ENCODE results near the gene TMEM138. TPM values are rescaled to one million over a fixed set of nuclear protein-coding genes. Genes with fewer than 3 reads are reported as not detected.

TMEM138 gene
- total RNA-seq (10 to 100 TPM; 14.4 to 25.9 (median 17.6) TPM), polyA plus RNA-seq (10 to 100 TPM; 28.0 to 35.3 TPM)
- long read RNA-seq, donor 1, transcript TMEM138-201 (5 exons, 1,848 nt) = major isoform, 5 of 8 reads
- long read RNA-seq, donor 1, partial matches to known transcripts = 0 of 8 reads
- long read RNA-seq, donor 1, other reads (novel, unspliced or antisense) = 2 of 8 reads
- long read RNA-seq, donor 2, transcript TMEM138-201 (5 exons, 1,848 nt) = major isoform, 5 of 6 reads
- long read RNA-seq, donor 2, partial matches to known transcripts = 0 of 6 reads
- long read RNA-seq, donor 2, other reads (novel, unspliced or antisense) = 1 of 6 reads
- long read RNA-seq, donor 3, transcript TMEM138-201 (5 exons, 1,848 nt) = major isoform, 12 of 21 reads
- long read RNA-seq, donor 3, partial matches to known transcripts = 0 of 21 reads
- long read RNA-seq, donor 3, other reads (novel, unspliced or antisense) = 6 of 21 reads

- no peak for TF ChIP-seq CTCF (IDR thresholded peaks at IDR 0.05)
- intact Hi-C loops (cut with DNase I) = loop anchor here in 3 of 10 donors (1.0 to 2.0 kb wide), 3 partner anchors 25 to 29 kb away; partner anchors contain the start of genes DDB1 (in 2 of the 3) and TKFC (in 2 of the 3)
- Histone ChIP-seq H3K4me3 (peak within 1 kb of the TSS; percentile 43 to 89 (median 76)), H3K36me3 (peaks cover 0 to 36% (median 29%) of the 10 kb centered on the region in 9 donors), H3K9me3 (no peaks in the 10 kb centered on the region), H3K27me3 (no peaks in the 10 kb centered on the region), H3K27ac (peak within 1 kb of the TSS; percentile 93 to 100 (median 99)), H3K4me1 (peaks cover 3 to 47% (median 30%) of the 10 kb centered on the region in 9 donors)
- ATAC-seq (peak; percentile 96 to 98 (median 98)), DNase-seq (peak; percentile 90)
- 0% methylated on average over 63 of the region's 63 CpGs for WGBS, 2 donors
Observed at GRCh38 chr11:61361741-61362541, at the start of gene TMEM138, which contains the start of gene CYB561A3. Gene TMEM138 (plus strand): TSS chr11:61362374. CDS start chr11:61364391, 2,017 bp downstream. Gene CYB561A3 (minus strand): TSS chr11:61361882. CDS start chr11:61356713, 5,169 bp downstream.

DNA sequence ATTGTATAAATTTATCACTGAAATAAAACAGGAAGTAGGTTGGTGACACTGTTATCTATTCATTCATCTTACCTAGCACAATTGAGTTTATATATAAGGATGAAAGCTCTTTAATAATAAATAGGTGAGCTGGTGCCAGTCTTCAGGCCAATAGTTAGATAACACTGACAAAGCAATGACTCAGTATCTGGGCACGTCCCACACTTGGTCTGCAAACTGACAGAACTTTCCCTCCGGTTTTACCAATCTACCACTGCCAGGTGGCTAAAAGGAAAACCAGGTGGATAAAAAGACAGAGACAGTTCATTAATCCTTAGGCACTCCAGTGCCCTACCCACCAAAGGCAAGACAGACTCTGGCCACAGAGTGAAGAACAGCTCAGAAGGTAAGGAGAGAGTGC lies 46.9 kb upstream of the TMEM138 start:
- Histone ChIP-seq H3K4me1 (no peaks in the 10 kb centered on the region), H3K36me3 (peaks cover 6 to 100% (median 71%) of the 10 kb centered on the region in 9 donors), H3K4me3 (no peak overlapping the region), H3K27ac (no peak overlapping the region), H3K27me3 (no peaks in the 10 kb centered on the region), H3K9me3 (no peaks in the 10 kb centered on the region)
- 75 to 81% methylated on average over 2 of the region's 2 CpGs for WGBS, 2 donors
- TF ChIP-seq CTCF (IDR thresholded peaks at IDR 0.05) = no peak
- intact Hi-C loops (cut with DNase I) = no loop called here
- no peak for DNase-seq
- no peak for ATAC-seq

GRCh38 chr11:61325649-61326414 lies 36.3 kb upstream of the TMEM138 start:
- Histone ChIP-seq H3K4me1 (peaks cover 0 to 48% (median 26%) of the 10 kb centered on the region in 9 donors), H3K27ac (peak overlapping the region in 1 of 10 donors; percentile 0), H3K27me3 (no peaks in the 10 kb centered on the region), H3K4me3 (no peak overlapping the region), H3K9me3 (no peaks in the 10 kb centered on the region), H3K36me3 (peaks cover 0 to 100% (median 65%) of the 10 kb centered on the region in 9 donors)
- WGBS, 2 donors = 46 to 55% methylated on average over 2 of the region's 2 CpGs
- ATAC-seq (peak in 6 of 8 donors; percentile 26 to 76 (median 70)), DNase-seq (no peak)
- intact Hi-C loops (cut with DNase I) = no loop called here
- no peak for TF ChIP-seq CTCF (IDR thresholded peaks at IDR 0.05)

All from heart right ventricle (tissue), 16 donors.